Stimulated activated CD8-positive, alpha-beta memory T cell treated with anti-CD3 and anti-CD28 coated beads, Interleukin-15, amount 100 ng/mL, for 48 hours (primary cell): ENCODE measurements around the gene VAMP5.
"Not testable (repeated sequence)": the region's sequence is repeated elsewhere in the genome, so short reads cannot be mapped to it uniquely, and the experiment has no call there.

ENCODE experiments used
- DNase-seq, 2 donors: peaks; one replicate each; pipeline ENCODE4 v3.0.0-alpha.2; 2020; ENCODE audit warnings: low read depth in 2 of 2

The VAMP5 gene, protein sequence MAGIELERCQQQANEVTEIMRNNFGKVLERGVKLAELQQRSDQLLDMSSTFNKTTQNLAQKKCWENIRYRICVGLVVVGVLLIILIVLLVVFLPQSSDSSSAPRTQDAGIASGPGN

DNA sequence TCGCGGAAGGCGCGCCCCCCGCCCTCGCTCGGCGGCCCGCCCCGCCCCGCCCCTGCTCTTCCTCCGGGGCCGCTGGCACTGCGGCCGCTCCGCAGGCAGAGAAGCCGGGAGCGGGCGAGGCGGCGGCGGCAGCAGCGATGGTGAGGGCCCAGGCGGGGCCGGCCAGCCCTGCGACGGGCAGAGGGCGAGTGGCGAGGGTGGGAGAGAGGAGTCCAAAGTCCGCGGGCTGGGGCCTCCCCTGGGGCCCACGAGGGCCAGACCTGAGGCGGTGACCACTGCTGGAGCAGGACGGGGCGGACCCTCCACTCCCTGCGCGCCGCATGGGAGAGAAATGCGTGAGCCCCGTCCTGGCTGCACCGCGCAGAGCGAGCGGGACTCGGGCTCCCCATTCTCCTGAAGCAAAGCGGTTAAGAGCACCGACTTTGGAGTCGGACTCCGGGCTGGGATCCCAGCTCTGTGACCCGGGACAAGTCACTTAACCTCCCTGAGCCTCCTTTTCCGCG lies at the start of gene VAMP5:
VAMP5 (plus strand) TSS at position 78 of the 503 bp plus-strand sequence; CDS start at position 138, 60 bp downstream.
- DNase-seq: no peak

DNA sequence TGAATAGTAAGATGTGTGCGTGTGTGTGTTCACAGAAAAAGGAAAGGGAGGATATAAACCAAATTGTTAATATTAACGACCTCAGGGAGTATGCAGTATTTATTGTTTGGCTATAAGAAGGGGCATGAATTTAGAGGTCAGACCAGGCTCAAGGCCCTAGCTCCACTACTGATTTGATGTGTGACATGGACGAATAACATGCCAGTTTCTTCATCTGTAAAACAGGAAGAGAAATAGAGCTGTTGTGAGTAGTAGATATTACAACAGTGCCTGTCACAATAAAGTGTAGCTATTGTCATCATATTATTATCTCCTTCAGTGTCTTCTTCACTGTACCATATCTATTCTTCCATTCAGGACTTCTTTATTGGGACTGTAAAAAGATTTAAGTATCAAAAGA lies 49.4 kb upstream of the VAMP5 start:
- DNase-seq: no peak

- no peak for DNase-seq
These were observed 47.8 kb upstream of the VAMP5 start for GRCh38 chr2:85536479-85536878.

DNA sequence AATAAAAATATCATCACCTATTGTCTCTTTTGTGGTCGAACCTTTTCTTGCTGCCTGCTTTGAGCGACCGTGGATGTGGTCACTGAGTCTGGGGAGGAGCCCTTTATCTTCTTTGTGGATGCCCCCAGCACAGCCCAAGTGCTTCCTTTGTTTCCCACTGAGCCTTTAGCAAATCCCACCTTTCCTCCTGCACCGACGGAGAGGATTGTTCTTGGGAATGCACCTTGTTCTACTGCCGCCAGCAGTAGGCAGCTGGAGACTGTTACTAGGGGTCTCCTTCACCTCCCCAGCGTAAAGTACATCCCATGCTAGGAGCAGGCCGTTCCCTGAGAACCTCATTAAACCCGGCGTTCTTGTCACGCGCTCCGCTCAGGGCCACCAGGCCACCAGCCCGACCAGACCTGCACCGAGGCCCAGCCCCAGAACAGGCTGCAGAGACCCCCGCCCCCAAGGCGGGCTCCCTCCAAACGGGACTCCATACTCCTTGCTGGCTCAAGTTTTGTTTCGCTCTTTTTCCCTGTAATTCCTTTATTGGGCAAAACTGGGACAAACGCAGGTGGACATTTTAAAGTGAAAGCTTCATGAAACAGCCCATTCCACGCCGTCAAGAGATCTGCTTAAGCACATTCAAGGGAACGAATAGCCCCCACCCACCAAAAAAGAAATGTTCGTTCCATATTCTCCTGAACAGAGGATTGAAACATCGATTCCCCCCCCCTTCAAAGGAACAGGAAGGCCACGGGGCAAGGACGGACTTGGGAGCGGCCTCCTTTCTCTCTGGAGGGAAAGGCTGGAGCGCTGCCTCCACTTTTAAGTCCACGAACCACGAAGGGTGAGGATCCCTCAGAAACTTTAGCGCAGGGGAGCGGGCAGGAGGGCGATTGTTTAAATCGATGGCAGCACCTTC lies 46.4 kb upstream of the VAMP5 start:
- DNase-seq: peak in 1 of 2 donors; percentile 16

DNA sequence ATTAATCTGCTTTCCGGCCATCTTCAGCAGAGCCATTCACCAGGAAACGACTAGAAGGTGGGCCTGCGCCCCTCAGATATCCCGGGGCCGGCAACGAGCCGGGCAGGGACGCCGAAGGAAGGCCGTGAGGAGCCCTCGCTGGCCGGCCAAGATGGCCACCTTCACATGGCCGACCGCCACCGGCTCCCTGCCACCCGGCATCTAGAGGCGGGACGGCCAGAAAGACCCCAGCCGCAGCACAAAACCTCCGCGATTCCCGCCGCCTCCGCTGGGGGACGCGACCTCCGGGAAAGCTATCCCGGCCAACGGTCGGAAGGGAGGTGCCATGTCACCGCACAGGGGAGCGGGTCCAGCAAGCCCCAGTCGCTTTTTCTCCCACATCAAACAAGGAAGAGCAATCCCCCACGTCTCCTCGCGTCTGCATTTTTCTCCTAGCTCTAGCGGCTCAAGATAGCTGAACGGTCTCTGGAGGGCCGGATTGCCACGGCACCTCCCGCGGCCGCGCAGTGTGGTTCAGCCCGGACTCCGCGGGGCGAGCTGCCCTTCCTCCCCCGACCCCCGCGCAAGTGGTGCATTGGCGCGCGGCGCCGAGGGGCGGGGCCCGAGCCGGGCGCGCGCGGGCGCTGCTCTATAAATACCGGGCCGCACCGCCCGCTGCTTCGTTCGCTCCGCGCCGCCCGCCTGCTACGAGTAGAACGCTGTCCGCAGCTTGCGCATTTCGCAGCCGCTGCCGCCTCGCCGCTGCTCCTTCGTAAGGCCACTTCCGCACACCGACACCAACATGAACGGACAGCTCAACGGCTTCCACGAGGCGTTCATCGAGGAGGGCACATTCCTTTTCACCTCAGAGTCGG lies 45.5 kb upstream of the VAMP5 start, which contains the start of gene MAT2A:
MAT2A (plus strand) TSS at position 662 of the 854 bp plus-strand sequence; CDS start at position 782, 120 bp downstream.
- DNase-seq: peak; percentile 84 to 86

GRCh38 chr2:85539361-85540132 lies 44.7 kb upstream of the VAMP5 start:
- DNase-seq: peak; percentile 61 to 63

DNA sequence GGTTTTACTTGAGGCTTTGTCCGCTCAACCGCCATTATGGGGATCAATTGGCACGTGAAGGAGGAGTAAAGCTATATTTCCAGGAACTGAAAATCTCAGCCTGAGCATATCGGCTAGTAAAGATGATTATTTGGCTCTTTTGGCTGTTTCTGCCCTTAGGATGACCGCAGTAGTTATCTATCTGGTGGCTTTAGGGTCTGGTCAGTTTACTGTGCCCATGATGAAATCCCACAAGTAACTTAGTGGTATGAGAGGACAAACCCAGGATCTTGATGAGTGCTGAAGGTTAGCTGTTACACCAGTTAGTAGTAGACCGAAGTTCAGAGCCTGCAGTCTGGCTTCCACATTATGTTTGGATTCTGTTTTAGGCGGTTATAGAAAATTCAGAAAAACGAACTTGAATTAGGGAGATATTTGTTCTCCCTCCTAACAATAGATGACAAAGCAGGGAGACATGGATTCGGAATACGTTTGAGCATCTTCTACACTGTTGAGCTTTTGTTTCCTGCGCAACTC lies 44.0 kb upstream of the VAMP5 start:
- no peak for DNase-seq

DNA sequence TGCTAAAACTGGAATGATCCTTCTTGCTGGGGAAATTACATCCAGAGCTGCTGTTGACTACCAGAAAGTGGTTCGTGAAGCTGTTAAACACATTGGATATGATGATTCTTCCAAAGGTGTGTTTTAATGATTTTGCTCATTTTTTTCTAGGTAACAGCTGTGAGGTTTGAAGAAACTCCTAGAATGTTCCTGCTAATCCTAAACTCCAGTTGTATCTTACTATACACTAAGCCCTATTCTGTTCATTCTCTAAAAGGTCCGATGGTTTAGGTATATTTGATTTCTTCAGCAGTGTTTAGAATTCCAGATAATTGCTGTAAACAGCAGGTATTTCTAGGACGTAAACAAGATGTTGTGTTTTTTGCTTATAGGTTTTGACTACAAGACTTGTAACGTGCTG lies 43.0 kb upstream of the VAMP5 start:
- DNase-seq: no peak

DNA sequence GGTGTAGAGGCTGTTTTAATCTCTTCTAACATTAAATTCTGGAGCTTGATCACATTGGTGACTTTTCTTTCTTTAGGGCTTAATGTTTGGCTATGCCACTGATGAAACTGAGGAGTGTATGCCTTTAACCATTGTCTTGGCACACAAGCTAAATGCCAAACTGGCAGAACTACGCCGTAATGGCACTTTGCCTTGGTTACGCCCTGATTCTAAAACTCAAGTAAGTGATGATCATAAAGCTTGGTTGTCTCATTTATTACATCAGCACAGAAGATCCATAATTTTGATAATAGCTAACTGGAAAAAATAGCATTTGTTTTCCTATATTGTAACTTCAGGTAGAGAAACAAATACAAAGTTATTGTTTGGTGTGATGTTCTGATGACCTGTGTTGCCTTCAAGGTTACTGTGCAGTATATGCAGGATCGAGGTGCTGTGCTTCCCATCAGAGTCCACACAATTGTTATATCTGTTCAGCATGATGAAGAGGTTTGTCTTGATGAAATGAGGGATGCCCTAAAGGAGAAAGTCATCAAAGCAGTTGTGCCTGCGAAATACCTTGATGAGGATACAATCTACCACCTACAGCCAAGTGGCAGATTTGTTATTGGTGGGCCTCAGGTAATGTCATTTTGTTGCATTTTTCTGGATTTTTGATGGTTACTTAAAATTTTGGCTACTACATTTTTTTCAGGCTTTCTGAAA lies 42.3 kb upstream of the VAMP5 start:
- DNase-seq: no peak

DNA sequence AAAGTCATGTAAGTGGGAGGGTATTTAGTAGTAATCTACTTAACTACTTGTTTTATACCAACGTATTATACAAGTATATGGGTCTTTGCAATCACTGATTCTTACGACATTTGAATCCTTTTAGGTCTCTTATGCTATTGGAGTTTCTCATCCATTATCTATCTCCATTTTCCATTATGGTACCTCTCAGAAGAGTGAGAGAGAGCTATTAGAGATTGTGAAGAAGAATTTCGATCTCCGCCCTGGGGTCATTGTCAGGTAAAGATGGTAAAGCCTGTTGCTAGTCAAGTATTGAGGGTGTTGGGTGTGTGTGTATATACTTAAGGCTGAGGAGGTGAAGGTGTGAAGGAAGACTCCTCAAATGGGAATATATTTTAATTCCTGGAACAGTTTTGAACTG lies 41.5 kb upstream of the VAMP5 start:
- DNase-seq: no peak

DNA sequence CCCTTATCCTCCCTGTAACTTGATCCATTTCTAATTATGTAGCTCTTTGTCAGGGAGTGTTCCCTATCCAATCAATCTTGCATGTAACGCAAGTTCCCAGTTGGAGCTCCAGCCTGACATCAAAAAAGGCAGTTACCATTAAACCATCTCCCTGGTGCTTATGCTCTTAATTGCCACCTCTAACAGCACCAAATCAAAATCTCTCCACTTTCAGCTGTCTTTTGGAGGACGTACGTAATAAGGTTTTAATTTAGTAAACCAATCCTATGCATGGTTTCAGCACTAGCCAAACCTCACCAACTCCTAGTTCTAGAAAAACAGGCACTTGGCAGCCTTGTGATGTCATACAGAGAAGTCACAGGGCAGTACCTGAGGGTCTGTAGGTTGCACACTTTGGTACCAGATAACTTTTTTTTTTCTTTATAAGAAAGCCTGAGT lies 40.0 kb upstream of the VAMP5 start:
- not testable (repeated sequence) for DNase-seq

DNA sequence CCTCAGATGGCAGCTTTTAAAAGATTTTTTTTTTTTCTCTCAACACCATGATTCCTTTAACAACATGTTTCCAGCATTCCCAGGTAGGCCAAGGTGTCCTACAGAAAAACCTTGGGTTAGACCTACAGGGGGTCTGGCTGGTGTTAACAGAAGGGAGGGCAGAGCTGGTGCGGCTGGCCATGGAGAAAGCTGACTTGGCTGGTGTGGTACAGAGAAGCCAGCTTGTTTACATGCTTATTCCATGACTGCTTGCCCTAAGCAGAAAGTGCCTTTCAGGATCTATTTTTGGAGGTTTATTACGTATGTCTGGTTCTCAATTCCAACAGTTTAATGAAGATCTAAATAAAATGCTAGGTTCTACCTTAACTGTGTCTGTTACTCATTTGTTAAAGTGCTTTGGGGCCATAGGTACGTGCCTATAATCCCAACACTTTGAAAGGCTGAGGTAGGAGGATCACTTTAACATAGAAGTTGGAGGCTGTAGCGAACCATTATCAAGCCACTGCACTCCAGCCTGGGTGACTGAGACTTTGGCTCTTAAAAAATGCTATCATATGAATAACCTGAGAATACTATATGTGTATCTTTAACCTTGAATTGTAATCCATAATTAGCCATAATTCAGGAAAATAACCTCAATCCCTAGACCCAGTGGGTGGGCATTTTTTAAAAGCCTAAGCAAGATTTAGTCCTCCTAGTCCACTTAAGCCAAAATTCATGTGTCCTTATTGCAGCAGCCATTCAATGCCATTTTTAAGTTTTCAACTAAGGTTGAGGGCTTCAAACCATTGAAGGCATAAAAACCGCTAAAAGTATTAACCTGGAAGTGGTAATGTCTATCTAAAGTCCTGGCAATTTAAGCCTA lies 39.1 kb upstream of the VAMP5 start:
- not testable (repeated sequence) for DNase-seq

- no peak for DNase-seq
These were observed 38.4 kb upstream of the VAMP5 start for GRCh38 chr2:85545780-85546240.

DNA sequence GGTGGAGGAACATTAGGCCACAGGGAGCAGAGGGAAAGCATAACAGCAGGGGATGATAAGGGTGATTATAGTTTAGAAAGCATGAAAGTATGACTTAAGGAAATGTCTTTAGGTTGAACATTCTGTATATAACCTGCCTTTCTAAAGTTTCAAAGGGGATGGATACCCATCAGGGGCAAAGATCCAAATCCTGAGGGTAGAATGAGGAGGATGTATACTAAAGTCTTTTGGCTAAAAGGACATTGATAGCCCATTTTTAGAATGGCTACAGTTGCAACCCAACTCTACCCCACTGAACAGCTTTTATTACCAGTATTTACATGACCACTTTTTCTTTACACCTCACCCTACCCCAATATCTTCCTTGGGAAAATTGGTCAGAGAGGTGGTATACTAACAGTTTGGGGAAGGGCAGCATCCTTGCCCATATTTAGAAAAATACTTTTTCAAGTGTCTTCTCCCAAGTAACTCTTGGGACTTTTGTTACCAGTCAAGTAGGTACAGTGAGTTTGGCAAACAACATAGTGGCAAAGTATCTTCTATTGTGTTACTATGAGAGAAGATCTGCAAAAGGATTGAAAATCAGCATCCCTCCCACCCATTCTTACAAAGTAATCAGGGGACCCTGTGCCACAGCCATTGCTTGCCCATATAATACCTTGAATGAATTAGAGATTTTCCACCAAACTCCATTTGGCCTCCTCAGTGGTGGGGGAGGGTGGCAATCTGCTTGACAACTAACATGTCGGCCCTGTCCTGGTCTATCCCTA lies 37.0 kb upstream of the VAMP5 start:
- no peak for DNase-seq

GRCh38 chr2:85547859-85548607 lies 36.2 kb upstream of the VAMP5 start:
- no peak for DNase-seq

DNA sequence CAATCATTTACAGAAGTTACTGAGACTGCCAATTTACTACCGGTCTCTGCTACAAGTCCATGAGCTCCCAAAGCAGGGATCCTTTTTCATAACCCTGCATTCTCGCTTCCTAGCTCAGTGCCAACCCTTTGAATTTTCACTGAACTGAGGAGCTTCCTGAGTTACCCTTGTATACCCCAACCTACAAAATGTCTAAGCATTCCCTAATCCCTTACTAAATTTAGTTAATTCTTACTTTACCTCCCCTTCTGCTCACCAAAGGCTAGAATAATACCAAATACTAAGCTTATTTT lies 35.7 kb upstream of the VAMP5 start:
- DNase-seq: no peak

- DNase-seq: no peak
These were observed 35.1 kb upstream of the VAMP5 start for GRCh38 chr2:85549095-85549494.

- DNase-seq: no peak
These were observed 34.4 kb upstream of the VAMP5 start for GRCh38 chr2:85549826-85550225.
